Kidney glomerular epithelial cell (primary cell): ENCODE results near the gene PLD4.
"Not testable (repeated sequence)": the region's sequence is repeated elsewhere in the genome, so short reads cannot be mapped to it uniquely, and the experiment has no call there.

Experiments used
- DNase-seq: peaks from one replicate; lab custom pipeline; 2025; lab: John Stamatoyannopoulos, UW

PLD4 gene

DNA sequence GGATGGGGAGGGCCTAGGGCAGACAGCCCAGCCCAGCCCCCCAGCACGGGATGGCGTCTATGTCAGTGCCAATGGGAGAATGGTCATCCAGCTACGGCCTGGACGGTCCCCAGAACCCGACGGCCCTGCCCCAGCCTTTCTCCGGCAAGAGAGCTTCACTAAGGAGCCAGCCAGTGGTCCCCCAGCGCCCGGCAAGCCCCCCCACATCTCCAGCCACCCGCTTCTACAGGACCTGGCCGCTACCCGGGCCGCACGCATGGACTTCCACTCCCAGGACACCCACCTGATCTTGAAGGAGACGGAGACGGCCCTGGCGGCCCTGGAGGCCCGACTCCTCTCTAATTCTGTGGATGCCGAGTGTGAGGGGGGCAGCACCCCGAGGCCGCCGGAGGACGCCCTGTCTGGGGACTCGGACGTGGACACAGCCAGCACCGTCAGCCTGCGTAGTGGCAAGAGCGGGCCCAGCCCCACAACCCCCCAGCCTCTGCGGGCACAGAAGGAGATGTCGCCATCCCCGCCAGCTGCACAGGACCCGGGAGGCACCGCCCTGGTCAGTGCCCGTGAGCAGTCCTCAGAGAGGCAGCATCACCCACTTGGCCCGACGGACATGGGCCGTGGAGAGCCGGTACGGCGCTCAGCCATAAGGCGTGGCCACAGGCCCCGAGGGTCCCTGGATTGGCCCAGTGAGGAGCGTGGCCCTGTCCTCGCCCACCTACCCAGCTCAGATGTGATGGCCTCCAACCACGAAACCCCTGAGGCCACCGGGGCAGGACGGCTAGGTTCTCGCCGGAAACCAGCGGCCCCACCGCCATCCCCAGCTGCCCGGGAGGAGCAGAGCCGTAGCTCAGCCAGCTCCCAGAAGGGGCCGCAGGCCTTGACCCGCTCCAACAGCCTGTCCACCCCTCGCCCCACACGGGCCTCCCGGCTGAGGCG lies 37.7 kb upstream of the PLD4 start:
- no peak for DNase-seq

DNA sequence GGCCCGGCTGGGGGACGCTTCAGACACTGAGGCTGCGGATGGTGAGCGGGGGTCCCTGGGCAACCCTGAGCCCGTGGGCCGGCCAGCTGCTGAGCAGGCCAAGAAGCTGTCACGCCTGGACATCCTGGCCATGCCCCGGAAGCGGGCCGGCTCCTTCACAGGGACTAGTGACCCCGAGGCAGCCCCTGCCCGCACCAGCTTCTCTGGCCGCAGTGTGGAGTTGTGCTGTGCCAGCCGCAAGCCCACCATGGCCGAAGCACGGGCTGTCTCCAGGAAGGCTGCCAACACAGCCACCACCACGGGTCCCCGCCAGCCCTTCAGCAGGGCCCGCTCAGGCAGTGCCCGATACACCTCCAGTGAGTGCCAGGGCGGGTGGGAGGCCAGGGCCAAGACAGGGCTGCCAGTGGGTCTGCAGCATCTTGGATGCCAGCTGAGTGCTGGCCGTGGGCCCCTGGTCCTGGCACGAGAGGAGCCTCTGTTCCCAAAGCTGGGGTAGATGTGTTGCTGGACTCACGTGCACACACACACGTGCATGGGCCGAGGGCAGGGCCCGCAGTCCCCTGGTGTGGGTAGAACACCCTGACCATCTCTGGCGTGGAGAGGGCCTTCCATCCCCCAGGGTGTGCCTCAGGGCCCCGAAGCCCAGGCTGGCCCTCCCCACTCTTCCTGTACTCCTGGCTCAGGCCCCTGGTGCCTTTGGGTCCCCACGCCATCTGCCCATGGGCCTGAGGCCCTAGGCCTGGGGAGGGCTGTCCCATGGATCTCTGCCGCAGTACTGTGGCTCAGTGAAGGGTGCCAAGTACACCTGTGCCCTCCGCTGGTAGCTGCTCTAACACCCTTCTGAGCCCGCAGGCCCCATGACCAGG lies 36.8 kb upstream of the PLD4 start:
- DNase-seq: no peak

DNA sequence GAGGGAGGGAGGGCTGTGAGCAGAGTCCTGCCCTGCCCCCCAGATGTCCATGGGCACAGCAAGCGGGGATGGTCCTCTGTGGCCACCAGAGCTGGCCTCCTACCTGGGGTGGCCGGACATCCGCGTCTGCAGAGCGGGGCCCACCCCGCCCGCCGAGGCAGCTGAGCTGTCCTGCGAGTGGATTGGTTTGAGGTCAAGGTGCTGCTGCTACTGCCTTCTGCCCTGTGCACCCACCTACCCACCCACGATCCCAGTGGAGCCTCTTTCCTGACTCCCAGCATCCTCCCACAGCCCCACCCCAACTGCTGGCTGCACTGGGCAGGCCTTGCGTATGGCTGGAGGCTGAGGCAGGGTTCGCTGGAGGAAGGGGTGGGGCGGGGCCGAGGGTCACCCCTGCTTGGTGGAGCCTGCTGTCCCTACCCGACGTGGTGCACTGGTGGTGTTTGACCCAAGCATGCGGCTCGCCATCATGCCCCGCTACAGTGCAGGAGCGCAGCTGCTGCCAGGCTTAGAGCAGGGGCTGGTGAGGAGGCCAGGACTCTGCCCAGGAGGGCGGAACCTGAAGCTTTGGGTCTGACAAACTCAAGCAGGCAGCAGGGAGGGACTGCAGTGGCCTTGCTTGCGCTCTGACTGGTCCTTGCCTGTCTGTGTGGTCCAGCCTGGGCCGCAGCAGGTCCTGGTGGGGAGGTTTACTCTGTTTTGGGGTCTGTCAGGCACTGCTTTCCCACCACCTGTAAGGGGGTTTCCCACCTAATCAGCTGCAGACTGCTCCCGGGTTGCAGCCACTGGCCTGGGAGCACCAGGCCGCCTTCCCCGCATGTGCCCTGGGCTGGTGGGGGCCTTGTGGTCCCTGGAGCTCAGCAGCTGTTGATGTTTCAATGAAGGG lies 35.9 kb upstream of the PLD4 start:
- DNase-seq: no peak

DNA sequence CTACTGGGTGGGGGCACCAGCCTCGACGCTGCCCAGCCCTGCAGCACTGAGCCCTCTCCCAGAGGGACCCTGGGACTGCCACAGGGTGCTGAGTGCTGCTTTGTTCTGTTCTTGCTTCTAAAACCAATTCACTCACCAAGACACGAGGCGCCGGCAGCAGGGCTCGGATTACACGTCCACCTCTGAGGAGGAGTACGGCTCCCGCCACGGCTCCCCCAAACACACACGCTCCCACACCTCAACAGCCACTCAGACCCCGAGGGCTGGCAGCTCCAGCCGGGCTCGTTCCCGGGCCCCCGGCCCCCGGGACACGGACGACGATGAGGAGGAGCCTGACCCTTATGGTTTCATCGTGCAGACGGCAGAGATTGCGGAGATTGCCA lies 35.3 kb upstream of the PLD4 start:
- DNase-seq: no peak

DNA sequence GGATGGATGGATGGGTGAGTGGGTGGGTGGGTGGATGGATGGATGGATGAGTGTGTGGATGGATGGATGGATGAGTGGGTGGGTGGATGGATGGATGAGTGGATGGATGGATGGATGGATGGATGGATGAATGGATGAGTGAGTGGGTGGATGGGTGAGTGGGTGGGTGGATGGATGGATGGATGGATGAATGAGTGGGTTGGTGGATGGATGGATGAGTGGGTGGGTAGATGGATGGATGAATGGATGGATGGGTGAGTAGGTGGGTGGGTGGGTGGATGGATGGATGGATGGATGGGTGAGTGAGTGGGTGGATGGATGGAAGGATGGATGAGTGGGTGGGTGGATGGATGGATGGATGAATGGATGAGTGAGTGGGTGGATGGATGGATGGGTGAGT lies 34.4 kb upstream of the PLD4 start:
- not testable (repeated sequence) for DNase-seq

DNA sequence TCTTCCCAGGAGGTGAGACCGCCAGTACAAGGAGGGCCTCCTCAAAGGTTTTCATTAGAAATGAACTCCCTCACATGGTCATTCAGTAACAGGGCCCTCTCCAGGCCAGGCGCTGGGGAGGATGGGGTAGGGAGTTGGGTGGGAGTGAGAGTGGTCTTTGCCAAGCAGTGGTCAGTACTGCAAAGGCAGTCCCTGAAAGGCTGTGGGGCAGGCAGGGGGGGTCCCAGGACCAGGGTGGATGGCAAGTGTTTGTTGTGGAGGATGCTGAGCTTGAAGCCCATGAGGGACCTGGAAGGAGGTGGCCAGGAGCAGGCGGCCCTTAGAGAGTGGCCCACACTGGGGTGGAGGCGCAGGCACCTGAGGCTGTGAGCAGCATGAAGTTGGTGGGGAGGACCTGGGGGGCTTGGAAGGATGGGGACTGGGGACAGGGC lies 33.5 kb upstream of the PLD4 start:
- no peak for DNase-seq

DNA sequence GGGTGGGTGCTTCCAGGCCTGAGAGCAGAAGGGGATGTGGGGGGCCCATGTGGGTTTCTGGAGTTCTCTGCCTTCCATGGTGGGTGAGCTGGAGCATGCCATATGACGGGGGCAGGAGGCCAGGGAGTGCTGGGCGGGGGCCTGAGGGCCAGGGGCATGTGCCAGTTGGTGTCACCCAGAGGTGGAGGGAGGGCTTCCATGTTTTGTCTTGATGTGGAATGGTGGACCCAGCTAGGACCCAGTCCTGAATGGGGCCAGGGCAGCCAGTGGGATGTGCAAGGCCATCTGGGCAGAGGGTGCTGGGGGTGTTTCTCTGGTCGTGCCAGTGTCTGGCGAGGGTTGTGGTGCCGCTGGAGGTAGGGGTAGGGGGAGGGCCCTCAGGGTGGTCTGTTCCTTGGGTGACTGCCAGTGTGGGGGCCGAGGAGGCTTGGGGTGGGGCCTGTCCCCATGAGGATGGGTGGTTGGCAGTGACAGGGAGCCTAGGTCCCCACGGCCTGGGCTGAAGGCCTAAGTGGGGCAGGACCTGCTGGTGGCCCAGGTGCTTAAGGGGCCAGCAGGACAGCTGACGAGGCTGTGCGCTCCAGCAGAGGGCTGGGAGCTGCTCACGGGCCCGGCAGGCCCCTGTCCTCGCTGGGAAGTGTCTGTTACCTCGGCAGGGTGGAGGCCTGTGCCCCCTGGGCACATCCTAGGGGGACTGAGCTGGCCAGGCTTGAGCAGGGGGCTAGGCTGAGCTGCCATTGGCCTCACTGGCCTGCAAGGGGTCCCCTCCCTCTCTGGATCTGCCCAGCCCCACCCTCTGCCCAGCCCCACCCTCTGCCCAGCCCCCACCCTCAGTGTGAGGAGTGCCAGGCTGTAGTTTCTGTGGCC lies 32.8 kb upstream of the PLD4 start:
- DNase-seq: no peak

DNA sequence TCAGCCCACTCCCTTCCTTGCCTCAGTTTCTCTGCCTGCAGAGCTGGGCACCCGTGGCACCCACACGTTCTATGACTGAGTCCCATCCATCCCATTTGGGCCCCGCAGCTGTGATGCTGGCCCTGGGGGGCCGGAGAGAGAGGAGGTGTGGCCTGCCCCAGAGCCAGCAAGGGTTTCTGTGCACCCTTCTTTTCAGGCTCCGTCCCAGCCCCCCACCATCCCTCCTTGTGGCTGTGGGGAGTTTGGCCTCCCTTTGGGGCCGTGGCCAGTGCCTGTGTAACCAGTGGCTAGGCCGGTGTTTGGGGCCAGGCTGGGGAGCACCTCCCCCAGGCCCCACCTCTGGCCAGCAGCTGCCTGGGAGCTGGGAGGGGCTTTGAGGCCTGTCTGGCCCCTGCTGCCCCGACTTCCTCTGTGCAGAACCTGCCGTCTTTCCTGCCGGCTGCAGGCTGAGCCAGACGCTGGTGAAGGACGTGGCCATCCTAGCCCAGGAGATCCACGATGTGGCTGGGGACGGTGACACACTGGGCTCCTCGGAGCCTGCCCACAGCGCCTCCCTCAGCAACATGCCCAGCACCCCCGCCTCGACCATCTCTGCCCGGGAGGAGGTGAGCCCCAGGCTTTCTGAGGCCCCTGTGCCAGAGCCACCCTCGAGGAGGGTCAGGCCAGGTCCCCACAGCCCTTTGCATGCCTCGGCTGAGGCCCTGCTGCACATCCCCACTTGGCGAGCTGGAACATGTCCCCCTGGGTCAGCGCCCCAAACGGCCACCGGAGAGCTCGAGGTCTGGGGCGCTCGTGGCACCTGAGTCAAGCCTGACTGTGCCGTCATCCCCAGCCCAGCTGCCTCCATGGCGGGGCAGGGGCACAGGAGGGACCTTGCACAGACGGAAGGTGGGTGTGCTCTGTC lies 31.9 kb upstream of the PLD4 start:
- no peak for DNase-seq

DNA sequence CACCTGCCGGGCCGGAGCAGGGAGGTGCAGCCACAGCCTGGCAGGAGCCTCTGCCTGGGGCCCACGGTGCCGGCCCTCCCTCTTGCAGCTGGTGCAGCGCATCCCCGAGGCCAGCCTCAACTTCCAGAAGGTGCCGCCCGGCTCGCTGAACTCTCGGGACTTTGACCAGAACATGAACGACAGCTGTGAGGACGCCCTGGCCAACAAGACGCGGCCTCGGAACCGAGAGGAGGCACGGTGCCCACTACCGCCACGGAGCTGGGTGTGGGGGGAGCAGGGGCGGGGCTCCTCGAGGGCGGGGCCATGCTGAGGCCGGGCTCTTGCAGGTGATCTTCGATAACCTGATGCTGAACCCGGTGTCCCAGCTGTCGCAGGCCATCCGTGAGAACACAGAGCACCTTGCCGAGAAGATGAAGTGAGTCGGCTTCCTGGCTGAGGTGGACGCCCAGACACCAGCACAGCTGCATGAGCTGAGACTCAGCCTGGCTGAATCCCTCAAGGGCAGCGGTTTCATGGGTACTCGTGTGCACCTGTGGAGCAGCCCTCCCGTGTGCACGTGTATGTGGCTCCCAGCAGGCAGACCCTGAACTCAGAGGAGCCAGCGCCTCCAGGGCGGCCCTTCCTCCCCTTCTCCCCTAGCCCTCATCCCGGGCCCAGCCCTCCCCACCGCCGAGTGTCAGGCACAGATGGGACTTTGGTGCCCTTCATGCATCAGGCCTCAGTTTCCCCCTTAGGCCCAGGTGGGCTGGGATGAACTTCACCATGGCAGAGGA lies 31.1 kb upstream of the PLD4 start:
- DNase-seq: no peak

DNA sequence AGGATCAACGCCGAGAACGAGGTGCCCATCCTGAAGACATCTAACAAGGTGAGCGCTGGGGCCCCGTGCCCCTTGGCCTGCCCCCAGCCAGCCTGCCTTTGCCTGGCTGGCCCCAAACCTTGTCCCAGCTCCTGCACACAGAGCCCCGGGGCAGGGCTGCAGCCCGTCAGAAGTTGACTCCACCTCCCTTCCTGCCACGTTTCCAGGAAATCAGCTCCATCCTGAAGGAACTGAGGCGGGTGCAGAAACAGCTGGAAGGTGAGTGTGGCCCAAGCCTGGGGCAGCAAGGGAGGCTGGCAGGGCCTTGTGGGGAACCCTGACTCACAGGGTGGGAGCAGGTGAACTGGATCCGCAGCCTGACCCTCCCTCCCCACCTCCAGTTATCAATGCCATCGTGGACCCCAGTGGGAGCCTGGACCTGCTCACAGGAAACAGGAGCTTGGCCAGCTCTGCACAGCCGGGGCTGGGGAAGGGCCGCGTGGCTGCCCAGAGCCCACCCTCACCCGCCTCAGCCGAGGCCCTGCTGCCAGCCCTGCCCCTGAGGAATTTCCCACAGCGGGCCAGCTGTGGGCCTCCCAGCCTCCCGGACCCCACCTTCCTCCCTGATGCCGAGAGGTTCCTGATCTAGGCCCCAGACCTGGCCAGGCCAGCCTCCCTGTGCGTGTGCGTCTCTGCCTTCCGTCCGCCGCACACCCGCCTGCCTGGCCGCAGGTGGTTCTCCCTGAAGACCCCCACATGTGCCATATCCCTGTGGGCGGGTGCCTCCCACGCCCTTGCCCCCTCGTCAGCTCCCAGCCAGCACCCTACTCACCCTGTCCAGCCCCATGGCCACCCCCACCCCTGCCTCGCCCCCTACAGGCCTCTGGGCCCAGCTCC lies 30.1 kb upstream of the PLD4 start:
- no peak for DNase-seq

DNA sequence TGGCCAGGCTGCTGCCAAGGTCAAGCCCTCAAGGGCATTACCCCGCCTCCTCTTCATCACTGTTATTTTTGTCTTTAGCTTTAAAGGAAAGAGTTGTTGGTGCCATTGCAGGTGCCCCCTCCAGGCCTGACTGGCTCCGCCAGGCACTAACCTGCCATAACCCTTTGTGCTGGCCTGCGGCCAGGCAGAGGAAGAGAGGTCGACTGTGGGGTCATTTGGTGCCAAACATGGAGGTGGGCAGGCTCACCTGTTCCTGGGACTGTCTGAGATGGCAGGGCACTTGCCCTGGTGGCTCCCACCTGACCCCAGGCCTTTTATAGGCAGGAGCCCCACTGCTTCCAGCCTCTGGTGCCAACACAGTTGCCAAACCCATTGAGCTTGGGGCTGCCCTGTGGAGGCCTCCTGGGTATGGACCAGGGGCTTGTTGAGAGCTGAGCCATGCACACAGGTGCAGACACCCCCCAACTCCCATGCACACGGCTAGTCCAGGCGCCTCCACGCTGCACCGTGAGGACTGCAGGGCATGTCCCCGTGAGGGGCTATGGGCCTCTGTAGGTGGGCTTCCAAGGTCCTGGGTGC lies 29.4 kb upstream of the PLD4 start:
- DNase-seq: no peak

DNA sequence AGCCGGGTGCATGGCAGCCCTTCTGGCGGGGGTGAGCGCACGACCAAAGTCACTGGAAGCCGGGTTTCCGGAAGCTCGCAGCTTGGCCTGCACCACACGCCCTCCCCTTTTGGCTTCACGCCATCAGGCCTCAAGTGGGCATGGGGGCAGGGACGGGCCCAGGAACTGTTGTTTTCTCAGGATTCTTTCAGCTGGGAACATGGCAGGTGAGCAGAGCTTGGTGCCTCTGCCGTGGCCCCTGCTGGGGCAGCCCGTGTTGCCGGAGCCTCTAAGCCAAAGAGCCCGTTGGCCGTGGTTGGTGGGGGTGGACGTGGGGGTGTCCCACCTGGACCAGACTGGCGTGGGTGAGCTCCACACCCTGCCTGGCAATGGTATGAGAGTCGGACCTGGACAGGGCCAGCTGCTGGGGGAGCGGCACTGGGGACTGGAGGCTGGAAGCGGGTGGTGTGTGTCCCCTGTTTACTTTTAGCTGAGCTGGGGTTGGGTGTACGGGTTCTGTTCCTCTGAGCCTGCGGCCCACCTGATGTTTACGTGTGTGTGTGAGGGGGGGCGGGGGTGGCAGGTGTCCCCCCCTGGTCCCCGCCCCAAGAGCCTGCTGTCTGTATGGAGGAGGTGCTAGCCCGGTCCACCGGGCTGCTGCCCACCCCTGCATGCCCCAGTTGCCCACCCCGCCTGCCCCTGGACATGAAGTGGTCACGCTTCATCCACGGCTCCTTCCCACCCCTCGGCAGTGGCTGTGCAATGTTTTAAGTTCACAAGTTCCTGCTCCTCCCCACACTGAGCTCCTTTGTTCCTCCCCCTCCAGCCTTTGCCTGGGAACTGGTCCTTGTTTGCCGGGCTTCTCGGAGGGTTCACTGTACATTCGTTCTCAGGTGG lies 28.7 kb upstream of the PLD4 start:
- no peak for DNase-seq

DNA sequence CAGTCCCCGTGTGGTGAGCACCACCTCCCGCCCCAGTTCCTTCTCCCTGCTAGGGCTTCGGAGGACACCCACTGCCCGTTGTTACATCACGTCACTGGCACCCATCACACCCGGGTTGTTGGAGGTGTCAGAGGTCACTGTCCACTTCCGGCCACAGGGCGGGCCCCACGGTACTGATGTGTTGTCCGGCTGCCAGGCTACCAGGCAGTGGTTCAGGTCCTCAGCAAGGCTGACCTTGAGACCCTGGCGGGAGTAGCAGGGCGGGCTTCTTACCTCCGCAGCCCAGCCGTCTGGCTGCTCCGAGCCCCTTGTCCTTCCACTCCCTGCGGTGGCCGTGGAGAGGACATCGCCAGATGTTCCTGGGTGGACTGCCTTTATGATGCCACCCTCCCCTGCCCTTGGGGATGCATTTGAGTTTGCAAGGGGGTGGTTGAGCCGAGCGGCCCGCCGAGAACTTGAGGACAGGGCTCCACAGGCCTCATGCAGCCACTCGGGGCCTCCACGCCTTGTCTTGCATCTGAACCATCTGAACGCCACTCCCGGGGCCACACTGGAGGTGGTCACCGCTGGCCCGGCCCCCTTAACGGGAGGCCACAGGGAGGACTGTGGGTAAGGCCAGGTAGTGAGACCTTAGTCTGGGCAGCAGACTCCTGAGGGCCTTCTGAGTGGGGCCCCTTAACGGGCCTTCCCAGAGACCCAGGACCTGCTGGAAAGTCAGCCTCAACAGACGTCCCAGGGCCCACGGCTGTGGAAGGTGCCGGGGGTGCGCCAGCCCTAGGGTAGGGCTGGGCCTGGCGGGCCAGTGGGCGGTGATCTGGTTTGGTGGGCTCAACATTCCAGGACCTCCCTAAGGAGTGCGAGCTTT lies 27.1 kb upstream of the PLD4 start:
- DNase-seq: no peak

DNA sequence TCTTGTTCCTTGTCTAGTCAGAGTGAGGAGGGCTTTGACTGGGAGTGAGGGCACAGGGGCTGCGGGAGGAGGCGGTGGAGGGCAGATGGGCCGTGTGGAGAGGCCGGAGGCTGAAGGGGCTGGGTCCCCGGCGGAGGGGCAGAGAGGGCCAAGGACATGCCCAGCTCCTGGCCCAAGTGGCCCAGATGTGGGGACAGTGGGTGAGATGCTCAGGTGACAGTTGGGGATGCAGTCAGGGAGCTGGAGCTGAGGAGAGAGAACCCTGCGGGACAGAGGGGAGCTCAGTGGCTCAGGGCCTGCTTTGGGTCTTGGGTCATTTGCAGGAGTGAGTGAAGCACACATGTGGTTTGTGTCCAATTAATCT lies 26.5 kb upstream of the PLD4 start:
- no peak for DNase-seq

DNA sequence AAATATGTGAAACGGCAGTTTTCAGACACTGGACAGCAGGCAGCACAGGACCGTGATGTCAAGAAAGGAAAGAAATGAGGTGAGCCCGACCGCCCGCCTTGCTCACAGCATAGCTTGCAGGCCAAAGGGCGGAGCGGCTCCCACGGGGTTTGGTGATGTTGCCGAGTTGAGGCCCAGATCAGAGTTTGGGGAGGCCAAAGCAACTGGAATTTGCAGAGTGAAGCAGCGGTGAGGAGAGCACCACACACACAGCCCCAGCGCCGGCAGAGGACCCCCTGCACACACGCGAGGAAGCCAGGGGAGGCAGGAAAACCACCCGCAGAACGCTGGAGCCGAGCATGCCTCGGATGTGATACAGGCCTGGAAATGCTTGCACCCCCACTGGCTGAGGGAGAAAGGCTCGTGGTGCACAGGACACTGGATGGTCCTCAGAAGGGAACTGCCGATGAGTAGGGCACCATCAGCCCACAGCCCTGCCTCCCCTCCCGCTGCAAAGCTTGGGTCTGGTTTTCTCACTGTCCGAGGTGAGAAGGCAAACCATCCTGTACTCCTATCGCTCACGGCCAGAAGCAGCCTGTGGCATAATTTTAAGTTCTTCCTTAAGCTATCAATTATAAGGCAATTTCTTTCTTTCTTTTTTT lies 25.7 kb upstream of the PLD4 start:
- DNase-seq: no peak
